ENCODE measurements around the gene COX19.
"Not testable (repeated sequence)": the region's sequence is repeated elsewhere in the genome, so short reads cannot be mapped to it uniquely, and the experiment has no call there.

Gene COX19

GRCh38 chr7:976901-977325 is 1.6 kb upstream of the COX19 start:
- no peak for DNase-seq

GRCh38 chr7:975702-976473 is 539 bp upstream of the COX19 start:
- DNase-seq = no peak

GRCh38 chr7:974172-974571 is 1.2 kb downstream of the COX19 start:
- DNase-seq = no peak

- no peak for DNase-seq
Measured at GRCh38 chr7:973312-973711, 2.0 kb downstream of the COX19 start.

GRCh38 chr7:972676-973309 is 2.6 kb downstream of the COX19 start:
- DNase-seq = no peak

GRCh38 chr7:972110-972509 is 3.2 kb downstream of the COX19 start:
- DNase-seq = no peak

GRCh38 chr7:970744-971143 is 4.6 kb downstream of the COX19 start:
- no peak for DNase-seq

GRCh38 chr7:969403-969802 is 5.9 kb downstream of the COX19 start:
- DNase-seq = no peak

GRCh38 chr7:968205-969105 is 6.9 kb downstream of the COX19 start:
- DNase-seq = no peak

GRCh38 chr7:967361-968082 is 7.8 kb downstream of the COX19 start:
- no peak for DNase-seq

- no peak for DNase-seq
Measured at GRCh38 chr7:966291-967069, 8.9 kb downstream of the COX19 start.

GRCh38 chr7:964401-965231 is 10.7 kb downstream of the COX19 start:
- no peak for DNase-seq

- DNase-seq = no peak
Measured at GRCh38 chr7:963236-964078, 11.9 kb downstream of the COX19 start.

- DNase-seq = no peak
Measured at GRCh38 chr7:962401-963081, 12.8 kb downstream of the COX19 start.

- no peak for DNase-seq
Measured at GRCh38 chr7:961546-962400, 13.6 kb downstream of the COX19 start.

- not testable (repeated sequence) for DNase-seq
Measured at GRCh38 chr7:960972-961371, 14.4 kb downstream of the COX19 start.

- no peak for DNase-seq
Measured at GRCh38 chr7:960269-960871, 15.0 kb downstream of the COX19 start.

- DNase-seq = not testable (repeated sequence)
Measured at GRCh38 chr7:959740-960139, 15.6 kb downstream of the COX19 start.
